GM21381 (cell line): Measurements from ENCODE around the gene ROR2.

ENCODE experiments used
- ATAC-seq: cut with Tn5 transposase; IDR thresholded peaks from one replicate; pipeline ENCODE4 v1.9.1; 2021; ENCODE audit warnings: mild to moderate bottlenecking, moderate library complexity; ENCODE audit not compliant: unreplicated experiment

The ROR2 gene

DNA sequence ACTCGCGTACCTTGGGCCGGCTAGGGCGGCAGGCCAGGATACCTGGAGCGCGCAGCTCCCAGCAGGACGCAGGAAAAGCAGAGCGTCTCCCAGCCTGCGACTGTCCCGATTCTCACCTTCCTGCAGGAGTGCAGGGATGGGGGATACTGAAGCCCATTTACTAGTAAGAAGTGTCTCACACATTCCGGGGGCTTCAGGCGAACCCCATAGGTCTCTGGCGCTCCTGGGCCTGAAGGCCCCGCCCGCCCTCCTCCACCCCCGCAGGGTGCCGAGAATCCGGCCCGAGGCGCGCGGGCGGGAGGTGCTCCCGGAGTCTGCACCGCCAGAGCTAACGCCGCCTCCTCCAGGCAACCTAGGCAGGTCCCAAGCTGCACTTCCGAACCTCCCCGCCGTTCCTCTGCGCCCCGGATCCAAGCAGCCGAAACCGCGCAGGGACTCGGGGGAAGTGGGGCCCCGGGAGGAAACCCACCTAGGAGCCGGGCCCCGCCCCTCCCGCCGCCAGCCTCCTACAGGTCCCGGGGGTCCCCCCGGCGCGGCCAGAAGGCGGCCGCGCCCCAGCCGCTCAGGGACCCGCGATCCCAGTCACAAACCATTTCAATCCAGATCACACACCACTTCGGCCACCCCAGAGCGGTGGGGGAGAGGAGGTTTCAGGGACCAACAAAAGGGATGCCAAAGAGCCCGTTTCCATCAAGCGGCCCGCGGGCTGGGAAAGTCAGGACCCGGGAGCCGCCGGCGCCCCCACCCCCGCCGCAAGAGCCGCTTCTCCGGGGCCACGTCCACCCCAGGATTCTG is 1.2 kb downstream of the ROR2 start:
- no peak for ATAC-seq

DNA sequence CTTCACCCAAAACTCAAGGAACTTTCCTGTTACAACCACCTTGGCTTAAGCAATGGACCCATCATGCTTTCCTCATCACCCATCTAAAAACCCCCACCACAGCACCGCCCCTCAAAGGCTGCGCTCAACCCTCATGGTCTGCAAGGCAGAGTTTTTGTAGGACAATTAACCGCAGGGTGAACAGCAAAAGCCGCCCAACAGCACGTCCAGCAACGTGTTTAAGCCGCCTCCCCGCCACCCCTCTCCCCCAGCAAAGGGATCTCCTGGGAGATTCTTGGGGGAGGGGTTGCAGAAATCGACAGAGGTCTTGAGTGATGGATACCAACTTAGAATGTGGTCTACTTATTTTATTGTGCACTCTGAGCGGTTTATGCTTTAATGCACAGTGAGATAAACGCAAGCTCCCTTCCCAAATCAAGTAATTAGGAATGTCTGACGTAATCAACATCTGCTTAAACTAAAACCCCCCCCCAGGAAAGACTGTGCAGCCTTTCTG is 1.9 kb downstream of the ROR2 start:
- ATAC-seq, result no peak

DNA sequence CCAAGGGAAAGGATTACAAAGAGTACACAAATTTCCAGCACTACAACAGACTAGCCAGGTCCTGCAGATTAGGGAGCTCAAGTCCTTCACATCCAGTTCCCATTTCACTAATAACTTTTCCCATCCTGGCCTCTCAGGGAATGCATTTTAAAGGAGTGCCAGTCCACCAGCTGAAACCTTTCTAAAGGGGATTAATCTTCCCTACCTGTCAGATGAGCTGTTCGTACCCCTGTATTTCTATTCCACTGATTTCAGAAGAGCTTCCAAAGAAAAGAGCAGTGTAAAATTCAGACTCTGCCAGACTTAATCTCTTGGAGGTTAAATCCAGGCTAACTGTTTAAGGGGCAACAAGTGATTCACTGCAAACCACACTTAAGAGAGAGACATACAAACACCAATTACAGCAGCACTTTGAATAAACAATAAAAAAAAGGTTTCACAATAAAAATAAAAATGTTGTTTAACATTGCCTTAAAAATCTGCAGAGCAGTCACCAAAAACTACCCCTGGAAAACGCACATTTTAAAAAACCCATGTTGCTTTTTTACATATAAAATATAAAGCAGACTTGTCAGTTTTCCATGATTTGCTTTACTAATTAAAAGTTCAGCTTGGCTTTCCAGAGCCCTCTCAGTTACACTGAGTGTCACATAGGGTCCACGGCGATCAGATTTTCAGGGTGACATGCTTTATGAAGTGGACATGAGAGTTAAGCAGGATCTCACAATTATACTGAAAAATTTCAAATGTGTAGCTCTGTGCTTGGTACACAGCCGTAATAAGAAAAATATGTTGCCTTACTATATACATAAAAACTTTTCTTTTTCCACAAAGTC is 3.2 kb downstream of the ROR2 start:
- ATAC-seq, result no peak

DNA sequence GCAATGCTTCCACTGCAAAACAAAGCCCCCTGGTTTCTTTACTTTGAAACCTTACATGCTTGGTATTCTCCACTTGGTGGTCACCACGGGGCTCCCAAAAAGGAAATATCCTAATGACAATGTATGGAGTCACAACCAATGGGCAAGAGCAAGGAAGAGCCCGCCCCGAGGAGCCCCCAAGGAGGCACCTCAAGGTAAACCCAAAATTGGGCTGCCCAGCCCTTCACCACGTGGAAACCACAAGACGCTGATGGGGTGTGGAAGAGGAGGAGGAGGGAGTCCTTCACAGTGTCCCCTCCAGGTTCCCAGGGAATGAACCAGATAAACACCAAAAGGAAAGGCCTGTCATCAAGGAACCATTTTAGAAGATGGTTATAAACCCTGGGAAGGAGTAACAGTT is 3.8 kb downstream of the ROR2 start:
- ATAC-seq, result no peak

GRCh38 chr9:91945277-91946085 is 4.5 kb downstream of the ROR2 start:
- ATAC-seq, result no peak

- ATAC-seq, result no peak
These were observed 5.3 kb downstream of the ROR2 start for GRCh38 chr9:91944711-91945110.

DNA sequence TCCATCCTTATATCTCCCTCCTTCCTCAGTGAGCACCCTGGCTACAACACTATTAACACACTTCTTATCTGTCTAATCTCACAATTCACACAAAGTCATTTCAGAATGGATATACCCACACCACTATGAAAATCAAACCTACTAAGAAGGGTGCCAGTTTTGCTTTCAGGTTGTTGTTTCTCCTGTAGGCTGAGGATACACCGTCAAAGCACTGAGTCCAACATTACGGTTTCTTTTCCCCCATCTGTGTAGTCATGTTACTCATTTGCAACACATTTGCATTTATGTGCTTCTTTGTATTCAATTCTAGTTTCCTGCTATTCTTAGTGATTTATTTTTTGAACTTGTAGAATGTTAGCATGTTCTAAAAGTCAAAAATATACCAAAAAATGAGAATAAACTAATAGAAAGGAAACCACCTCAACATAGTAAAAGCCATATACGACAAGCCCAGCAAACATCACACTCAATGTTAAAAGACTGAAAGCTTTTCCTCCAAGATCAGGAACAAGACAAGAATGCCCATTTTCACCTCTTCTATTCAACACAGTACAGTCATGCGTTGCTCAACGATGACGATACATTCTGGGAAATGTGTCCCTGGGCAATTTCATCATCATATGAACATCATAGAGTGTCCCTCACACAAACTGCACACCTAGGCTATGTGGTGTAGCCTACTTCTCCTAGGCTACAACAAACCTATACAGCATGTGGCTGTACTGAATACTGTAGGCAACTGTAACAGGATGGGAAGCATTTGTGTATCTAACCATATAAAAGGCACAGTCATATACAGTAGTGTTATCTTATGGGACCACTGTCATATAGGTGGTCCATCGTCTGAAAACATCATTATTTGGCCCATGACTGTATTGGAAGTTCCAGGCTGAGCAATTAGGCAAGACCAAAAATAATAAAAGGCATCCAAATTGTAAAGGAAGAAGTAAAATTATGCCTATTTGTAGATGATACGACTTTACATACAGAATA is 6.3 kb downstream of the ROR2 start:
- no peak for ATAC-seq

- no peak for ATAC-seq
These were observed 7.8 kb downstream of the ROR2 start for GRCh38 chr9:91942201-91942600.

DNA sequence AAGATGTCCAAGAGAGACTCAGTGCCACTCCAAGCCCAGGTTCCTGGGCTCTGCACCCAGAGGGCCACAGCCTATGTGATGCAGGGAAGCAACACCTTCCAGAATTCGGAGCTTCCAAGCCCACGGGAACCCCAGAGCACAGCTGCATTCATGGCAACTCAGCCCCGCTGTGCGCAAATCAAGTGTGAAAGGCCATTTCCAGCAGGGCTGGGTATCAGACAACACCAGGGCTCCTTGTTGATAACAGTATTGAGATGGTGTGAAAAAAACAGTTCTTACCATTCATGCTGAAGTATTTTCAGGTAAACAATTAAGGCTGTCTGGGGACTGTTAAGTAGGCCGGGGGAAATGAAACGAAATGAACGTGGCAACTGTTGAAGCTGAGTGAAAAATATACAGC is 10.1 kb downstream of the ROR2 start:
- ATAC-seq, result no peak

GRCh38 chr9:91937727-91938126 is 12.3 kb downstream of the ROR2 start:
- ATAC-seq, result no peak

DNA sequence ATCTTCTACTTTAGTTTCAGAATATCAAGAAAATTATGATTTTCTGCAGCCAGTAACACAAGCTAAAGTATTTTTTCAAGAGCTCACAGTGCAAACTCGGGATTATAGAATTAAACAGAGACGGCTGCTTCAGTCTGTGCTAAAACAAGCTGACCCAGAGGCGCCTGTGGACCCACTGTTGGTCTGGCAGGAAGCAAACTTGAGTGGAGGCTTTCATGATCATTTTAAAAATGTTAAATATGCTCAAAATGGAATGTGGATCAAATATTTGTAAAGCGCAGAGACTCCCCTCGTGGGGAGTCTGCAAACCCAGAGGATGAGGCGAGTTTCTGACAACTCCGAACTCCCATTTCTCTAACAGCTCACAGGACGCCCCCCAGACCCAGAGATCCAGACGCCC is 13.0 kb downstream of the ROR2 start:
- no peak for ATAC-seq

- ATAC-seq, result no peak
These were observed 14.1 kb downstream of the ROR2 start for GRCh38 chr9:91935805-91936514.

- no peak for ATAC-seq
These were observed 14.8 kb downstream of the ROR2 start for GRCh38 chr9:91935066-91935749.

DNA sequence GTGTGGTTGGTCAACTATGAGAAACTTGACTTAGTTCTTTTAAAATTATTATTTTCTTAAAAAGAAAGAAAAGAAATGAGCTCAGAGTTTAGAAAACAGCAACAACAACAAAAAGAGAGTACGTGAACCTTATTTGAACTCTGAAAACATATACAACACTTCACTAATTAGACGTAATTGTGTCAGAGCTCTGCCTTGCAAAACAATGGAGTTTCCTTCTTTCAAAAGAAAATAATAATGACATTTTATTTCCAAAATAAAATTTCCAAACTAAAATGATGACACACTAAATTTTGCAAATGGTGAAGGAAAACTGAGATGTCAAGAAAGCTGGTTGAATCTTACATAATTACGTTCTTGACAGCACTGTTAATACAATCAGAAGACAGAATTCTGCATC is 15.4 kb downstream of the ROR2 start:
- ATAC-seq, result no peak

DNA sequence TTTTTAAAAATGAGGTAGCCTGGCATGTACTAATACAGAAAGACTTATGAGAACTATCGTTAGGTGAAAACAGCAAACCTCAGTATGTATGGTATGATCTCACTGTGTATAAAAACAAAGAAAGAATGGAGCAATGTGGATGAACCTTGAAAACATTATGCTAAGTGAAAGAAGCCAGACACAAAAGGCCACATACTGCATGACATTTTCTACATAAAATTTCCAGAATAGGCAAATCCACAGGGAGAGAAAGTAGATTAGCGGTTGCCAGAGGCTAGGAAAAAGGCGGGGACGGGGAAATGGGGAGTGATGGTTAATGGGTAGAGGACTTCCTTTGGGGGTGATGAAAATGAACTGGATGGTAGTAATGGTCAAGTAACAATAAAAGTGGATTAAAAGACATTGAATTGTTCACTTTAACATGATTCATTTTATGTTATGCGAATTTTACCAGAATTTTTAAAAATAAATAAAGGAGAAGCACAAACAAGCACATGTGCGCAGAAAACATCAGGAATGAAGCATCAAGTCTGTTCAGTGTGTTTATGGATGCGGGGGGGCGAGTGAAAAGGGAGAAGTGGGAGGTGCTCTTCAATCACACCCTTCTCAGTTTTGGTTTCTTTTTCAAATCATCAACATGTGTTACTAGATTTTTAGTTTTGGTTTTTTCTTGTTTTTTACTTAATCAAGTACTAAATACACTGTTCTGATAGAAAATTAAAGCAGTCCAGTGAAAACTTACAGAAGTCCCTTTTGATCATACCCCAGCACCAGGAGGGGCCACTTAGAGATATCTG is 16.3 kb downstream of the ROR2 start:
- ATAC-seq, result no peak

DNA sequence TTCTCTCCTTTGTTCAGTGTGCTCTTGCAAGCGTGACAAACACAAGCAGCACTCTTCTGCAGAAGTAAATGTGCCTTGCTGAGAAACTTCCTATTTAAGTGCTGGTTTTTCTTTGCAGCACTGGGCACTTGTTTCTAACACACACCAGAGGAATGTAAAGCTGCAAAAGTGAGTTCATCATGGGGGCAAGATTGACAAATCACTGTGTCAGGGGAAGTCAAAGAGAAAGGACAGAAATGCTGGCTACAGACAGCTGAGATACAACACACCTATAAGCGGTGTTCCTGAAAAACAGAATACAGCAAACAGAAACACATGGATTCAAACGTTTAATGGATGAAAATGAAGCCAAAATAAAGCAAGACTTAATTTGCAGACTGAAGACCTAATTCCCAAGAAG is 19.6 kb downstream of the ROR2 start:
- no peak for ATAC-seq

DNA sequence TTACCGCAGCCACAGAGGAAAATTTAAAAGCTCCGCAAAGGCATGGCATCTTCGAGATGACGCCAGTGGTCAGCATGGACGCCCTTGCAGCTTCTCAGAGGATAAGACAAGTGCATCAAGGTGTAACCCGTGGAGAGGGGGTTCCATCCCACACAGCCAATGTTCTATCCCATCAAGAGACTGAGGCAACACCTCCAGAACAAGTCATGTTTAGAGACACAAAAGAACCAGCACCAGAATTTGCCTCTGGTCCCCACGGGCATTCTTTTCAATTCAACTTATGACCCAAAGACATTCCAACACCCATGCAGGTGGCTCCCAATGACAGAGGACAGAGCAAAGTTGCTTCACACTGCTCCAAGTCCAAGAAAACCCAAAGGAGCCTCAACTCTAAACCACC is 20.7 kb downstream of the ROR2 start:
- ATAC-seq, result no peak

DNA sequence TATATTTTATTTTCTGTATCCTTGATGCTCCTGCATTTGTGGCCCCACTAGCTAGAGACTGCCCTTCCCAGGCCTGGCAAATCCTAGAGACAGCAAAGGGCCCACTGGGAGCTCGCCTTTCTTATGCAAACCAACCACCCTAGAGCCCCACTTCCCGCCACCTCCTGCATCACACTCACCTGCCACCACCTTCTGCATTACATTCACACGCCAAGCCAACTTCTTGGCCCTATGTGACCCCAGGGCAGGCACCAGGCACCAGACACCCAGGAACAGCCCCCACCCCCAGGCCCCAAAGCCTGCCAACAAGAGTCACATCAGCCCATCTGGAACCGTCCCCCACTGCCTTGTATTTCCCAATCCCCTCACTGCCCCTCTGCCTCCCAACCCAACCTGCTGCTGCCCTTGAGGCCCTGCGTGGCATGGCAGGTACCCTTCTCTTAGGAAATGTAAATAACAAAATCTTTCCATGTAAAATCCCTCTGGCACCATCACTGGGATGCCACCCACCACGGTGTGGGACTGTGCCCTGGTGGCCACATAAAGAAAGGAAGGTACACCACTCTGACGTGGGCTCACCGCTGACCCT is 22.0 kb downstream of the ROR2 start:
- no peak for ATAC-seq
